ENCODE measurements around the gene ARHGAP32.

- TF ChIP-seq, protein P1, sequence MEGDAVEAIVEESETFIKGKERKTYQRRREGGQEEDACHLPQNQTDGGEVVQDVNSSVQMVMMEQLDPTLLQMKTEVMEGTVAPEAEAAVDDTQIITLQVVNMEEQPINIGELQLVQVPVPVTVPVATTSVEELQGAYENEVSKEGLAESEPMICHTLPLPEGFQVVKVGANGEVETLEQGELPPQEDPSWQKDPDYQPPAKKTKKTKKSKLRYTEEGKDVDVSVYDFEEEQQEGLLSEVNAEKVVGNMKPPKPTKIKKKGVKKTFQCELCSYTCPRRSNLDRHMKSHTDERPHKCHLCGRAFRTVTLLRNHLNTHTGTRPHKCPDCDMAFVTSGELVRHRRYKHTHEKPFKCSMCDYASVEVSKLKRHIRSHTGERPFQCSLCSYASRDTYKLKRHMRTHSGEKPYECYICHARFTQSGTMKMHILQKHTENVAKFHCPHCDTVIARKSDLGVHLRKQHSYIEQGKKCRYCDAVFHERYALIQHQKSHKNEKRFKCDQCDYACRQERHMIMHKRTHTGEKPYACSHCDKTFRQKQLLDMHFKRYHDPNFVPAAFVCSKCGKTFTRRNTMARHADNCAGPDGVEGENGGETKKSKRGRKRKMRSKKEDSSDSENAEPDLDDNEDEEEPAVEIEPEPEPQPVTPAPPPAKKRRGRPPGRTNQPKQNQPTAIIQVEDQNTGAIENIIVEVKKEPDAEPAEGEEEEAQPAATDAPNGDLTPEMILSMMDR (IDR thresholded peaks at IDR 0.05) = no peak
- no peak for TF ChIP-seq EP300 (IDR thresholded peaks at IDR 0.05)
These were observed 250.4 kb downstream of the ARHGAP32 start for GRCh38 chr11:128941573-128942271.

Measured in upper lobe of left lung (tissue), 4 donors.